Fibroblast of skin of abdomen (primary cell): ENCODE data around the gene ONECUT1.

ENCODE experiments used
- DNase-seq: peaks from one replicate; pipeline ENCODE4 v3.0.0-alpha.2; 2013

Gene ONECUT1

DNA sequence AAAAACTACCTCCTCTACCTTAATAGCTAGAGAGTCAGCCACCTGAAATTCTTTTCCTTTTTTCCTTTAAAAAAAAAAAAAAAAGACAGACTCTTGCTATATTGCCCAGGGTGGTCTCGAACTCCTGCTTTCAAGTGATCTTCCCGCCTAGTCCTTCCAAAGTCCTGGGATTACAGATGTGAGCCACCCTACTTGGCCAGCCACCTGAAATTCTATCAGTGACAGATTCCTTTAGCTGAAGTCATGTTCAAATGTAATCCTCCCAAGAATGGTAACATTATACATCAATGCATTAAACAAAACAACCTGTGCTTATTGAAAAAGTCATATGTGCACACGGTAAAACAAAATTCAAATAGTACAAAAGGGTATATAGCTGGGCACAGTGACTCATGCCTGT, 59.1 kb downstream of the ONECUT1 start:
- DNase-seq, result no peak

DNA sequence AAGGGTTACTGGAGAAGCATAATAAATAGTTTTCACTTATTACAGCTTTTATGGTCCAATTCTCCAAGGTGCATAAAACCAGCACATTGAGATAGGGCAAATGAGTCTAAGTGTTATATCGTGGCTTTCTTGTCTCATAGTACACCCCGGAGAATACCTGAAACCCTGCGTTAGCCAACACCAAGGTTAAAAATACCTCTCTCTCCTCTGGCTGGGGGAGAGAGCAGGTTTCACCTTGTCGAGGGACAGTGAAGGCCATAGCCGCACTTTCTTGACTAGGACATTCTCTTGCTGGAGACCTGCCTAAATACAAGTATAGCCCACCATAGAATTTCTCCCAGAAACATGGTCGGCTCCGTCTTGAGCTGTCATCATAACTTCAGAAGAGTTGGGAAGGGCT, 59.5 kb downstream of the ONECUT1 start:
- no peak for DNase-seq

DNA sequence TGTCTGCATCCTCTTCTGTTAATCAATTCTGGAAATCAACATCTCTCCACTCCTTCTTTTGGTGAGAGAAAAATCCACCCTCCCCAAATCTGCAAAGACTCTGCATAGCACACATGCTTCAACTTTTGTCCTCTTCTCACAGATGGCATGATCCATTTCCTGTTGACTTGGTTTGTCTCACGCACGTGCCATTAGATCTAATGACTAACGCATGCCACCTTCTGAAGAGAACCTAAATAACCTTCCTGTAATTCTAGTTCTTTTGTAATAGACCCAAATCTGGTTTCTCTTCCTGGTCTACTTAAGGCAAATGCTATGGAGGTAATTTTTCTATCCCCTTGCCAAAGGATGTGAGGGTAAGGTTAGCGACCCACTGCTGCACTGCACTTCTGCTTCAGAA, 60.0 kb downstream of the ONECUT1 start:
- peak; percentile 39 for DNase-seq

DNA sequence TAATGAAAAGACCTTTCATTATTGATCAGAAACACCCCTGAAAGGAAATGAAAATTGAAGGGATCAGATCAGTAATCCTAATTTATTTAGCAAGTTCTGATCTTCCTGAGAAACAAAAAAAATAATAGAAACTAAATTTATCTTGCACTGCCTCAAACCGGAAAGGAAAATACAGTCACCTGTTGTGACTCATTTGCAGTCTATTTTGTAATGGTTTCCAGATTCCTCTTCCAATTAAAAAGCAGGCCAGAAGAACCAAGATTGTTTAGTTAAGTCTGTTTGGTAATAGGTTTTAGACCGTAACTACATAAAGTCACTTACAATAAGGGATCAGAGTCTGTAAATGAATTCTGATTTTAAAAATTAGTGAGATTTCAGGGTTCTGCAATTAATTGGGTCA, 61.2 kb downstream of the ONECUT1 start:
- peak; percentile 33 for DNase-seq

DNA sequence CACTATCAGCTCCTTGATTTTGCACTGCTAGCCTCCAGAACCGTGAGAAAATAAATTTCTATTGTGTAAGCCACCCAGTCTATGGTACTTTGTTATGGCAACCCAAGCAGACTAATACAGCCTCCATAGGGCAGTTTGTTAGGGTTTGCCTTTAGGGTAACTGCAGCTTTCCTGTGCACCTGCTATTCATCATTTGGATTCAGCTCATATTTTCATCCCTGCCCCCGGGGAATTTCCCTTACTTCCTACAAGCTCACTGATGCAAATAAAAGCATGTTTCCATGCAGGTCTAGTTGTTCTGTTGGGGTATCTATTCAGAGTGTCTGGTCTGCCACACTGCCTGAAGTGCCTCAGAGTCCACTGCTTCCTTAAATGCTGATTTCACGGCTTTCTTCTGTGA, 62.3 kb downstream of the ONECUT1 start:
- no peak for DNase-seq

DNA sequence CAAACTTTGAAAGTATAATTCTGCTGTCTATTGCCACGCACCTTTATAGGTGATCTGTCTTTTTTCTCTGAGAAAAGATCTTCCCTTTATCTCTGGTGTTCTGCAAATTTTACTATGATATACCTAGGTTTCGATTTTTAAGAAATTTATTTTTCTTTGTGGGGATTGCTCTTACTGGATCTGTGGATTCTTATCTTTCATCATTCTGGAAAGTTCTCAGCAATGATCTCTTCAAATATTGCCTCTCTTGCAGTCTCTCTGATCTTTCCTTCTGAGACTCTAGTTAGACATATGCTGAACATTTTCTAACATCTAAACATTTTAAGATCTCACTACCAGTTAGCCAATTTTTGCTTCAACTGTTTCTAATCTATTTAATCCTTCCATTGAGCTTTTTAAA, 63.9 kb downstream of the ONECUT1 start:
- no peak for DNase-seq

DNA sequence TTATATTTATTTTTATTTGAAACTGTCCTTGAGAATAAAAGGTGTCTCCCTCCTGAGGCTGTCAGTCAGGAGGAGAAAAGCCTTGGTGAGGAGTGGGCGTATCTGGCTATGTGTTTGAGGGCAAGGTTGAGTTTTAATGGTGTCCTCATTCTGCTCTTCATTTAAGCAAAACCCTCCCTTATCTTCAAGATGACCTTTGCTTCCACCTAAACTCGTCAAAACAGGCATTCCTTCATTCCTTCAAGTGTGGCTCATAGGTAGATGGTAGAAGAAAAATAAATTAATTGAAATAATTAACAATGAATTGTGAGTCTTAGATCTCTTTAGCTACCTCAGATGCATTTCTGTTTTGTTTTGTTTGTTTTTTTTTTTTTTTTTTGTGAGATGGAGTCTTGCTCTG, 71.6 kb downstream of the ONECUT1 start:
- no peak for DNase-seq

DNA sequence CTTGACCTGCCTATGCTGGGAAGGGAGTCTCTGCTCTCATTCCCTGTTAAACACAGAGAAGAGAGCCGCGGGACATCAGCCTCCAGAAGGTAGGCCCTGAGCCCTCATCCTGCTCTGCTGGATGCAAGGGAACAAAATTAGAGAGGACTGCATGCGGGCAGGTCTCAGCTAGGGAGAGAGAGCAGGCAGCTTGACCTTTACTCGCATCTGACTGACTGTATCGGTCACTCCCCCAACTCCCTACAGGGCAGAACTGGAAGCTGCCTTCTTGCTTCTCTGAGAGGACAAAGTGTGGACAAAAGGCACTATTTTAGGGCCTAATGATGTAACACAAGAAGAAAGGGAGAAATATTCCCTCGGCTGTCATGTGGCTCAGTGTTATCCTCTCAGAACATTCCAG, 72.2 kb downstream of the ONECUT1 start:
- no peak for DNase-seq

DNA sequence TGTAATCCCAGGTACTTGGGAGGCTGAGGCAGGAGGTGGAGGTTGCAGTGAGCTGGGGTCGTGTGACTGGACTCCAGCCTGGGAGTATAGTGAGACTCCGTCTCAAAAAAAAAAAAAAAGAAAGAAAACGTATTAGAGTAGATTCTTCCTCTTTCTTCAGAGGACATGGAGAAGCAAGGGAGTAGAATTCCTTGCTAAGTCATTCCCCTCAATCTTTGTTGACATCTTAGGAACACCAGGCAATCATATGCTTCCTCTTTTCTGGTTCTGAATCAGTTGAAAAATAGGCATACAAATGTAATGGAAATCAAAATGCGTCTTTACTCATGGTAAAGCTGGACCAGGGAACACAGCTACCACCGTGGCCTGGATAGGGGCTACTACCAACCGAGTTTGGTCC, 72.7 kb downstream of the ONECUT1 start:
- DNase-seq, result no peak

DNA sequence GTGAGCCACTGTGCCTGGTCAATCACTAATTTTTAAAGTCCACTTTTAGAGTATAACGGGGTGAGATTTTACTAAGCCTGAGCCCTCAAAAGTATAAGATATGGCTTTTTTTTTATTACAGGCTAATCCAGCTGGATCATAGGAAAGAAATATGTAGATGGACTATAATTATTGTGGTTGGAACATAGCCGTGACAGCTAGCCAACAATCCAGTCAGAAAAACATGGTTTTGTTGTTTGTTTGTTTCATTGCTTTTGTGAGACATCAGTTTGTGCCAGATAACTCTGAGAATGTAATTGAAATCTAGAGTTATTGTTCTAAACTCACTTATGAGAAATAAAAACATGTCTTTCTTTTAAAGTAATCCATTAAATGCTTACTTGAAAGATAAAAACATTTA, 73.6 kb downstream of the ONECUT1 start:
- DNase-seq, result no peak

DNA sequence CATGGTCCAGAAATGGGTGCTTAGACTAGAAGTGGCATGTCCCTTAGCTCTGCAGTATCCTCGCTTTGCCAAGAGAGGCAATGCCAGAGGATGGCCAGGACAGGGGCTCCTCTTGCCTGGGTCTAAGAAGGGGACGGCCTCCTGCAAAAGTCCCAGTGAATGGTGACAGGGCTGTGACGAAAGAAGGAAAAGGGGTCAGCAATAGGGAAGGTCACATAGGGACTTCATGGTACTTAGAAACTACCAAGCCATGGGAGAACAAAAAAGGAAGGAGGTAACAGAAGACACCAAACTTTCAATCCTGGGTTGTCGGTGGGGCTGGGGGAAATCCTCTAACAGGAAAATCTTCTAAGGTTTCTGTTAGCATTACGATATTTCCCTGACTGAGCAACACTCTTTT, 74.7 kb downstream of the ONECUT1 start:
- DNase-seq, result no peak

DNA sequence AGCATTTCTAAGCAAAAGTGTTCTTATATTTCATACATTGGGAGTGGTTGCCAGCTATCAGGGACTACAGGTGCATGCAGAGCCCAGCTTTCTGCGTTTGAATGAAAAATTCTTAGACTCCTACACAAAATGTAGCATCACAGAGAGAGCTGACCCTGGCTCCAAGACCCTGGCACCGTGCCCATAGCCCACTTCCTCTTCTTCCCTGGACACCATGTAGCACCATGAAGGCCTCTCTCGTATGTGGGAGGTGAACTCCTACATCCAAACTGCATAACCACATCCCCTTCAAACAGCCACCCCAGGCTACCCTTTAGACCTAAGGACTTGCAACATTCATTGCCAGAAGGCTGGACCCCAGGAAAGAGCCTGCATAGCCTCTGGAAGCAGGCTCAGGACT, 75.2 kb downstream of the ONECUT1 start:
- DNase-seq, result no peak

DNA sequence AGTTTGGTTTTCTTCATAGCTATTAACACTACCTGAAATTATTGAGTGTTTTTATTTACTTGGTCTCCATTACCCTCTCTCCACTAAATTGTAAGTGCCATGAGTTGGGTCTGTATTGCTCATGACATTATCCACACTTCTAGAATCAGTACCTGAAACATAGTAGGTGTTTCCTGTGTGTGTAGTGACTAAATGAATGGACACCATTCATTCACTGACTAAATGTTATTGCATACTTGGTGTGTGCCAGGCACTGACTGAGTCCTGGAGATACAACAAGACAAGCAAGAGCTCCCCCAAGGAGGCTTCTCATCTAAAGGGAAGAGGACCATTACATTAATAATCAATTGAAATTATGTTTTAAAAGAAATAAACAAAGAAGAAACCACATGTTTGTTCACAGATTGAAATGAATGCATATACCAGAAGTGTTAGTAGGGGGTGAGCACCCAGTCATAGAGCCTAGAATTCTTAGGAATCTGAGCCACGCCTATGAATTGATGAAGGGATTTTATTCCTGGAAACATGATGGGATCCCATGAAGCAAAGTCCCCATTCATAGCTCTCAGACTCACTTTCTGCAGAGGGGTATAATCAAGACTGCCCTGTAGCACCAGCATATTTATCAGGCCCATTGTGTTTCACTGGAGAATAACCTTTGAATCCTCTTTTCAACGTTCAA, 79.3 kb downstream of the ONECUT1 start:
- no peak for DNase-seq

DNA sequence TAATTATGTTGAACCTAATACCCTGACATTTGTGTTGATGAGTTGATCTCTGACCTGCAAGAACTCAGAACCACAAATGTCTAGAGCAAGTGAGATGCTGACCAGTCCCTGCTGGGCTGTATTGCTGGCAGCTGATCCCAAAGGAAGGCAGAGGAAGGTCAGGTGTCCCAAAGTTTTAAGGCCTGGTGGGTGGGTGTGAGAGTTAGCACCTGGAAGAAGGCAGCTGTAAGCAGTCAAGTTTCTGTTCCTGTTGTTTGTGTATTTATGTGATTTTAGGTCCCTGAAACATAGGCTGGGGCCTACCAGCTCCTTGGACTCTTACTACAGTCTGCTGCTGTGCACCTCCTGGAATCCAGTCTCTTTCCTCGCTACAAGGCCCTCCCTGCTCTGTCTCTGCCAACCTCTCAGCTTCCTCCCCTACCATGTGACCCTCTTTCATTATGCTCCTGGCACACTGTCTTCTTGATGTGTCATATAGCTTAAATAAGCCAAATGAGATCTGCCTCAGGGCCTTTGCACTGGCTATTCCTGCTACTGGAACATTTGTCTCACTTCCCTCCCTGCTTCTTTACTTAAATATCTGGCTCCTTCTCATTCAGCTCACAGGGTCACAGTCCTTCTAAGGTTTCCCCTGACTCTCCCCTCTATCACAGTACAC, 80.0 kb downstream of the ONECUT1 start:
- DNase-seq, result no peak

DNA sequence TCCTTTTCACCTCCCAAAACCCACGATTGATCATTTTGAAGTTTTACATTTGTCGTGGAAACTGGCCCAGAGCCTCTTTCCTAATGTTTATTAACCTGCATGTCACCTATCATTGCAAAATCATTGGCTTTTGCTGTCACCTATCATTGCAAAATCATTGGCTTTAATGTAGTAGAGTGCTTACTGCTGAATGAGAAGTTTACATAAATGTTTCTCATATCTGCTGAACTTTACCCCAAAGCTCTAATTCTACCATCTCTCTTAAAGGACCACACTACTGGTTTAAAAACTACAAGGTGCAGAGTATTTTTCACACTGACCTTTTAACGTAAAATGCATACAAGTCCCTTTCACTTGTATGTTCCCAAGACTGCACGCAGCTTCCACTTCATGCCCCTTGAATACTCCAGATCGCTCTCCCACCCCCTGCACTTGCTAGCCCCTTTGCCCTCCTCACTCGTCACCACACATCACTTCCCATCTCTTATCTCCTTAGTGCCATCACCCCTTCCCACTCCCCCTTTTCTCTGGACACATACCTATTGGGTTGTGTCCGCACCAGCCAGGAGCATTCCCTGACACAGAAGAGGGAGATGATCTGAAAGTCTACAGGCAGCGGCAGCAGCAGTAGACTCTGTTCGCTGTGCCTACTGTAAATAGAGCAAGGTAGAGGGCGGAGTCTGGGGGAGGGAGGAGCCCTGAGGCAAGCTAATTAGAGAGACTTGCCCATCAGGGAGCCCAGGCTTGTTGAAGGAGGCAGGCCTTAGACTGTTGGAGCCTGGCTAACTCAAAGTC, 80.8 kb downstream of the ONECUT1 start:
- no peak for DNase-seq
